Measurements from ENCODE around the gene TTLL10. TPM values are rescaled to one million over a fixed set of nuclear protein-coding genes. Genes with fewer than 3 reads are reported as not detected.
A peak's percentile ranks its signal among the peaks of the same experiment; 100 is the strongest.

The TTLL10 gene
- total and polyA plus RNA-seq, 2 of the 4 experiments (the other 2 are of a cell fraction) = not detected

DNA sequence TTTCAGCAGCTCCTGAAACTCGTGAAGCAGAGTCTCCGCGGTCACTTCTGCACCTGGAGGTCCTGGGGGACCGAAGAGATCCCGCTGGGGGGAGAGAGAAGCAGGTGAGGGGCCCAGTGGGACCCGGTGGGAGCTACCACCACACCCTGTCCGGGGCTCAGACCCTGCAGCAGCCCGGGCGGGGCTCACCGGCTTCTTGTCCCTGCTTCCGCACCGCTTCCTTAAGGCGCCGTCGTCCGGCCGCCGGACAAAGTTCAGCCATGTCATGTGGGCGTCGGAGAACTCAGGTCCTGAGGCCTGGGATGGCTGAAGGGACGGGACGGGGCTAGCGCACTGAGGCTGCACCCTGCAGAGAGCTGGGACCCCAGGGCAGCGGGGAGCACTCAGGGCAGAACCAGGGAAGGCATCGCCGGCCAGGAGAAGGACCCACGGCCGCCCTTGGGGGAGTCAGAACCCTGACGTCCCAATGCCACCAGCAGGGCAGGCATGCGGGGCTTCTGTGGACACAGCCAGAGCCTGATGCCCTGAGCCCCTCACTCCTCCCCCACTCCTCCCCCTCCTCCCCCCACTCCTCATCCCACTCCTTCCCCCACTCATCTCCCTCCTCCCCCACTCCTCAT lies 70.6 kb downstream of the TTLL10 start:
- H2AFZ ChIP-seq (replicated peaks; ENCODE audit: low read length, poor library complexity) = peak overlapping the region; percentile 32
- H3K36me3 ChIP-seq (ENCODE audit: control insufficient read depth, insufficient read depth, low read length) = peaks cover 2% of the 10 kb centered on the region; the same call in 1 of the 2 replicates
- in situ Hi-C loops (cut with MboI; ENCODE audit: low sequenced_read_pairs) (no loop called here), intact Hi-C loops (cut with micrococcal nuclease) (no loop called here), dilution Hi-C loops (cut with HindIII; ENCODE audit: low sequenced_read_pairs, unreplicated experiment) (no loop called here)
- no peak for ATAC-seq (ENCODE audit: low read depth)
- H3K9ac ChIP-seq (ENCODE audit: low read depth, low read length) = no peak overlapping the region
- 66% methylated on average over 19 of the region's 30 CpGs; no CpG with 5 or more reads in 1 of the 2 experiments for WGBS, 2 experiments (ENCODE audit: extremely low coverage in 2 of 2, insufficient read length in 1 of 2)
- H3K56ac ChIP-seq (ENCODE audit: extremely low read depth, insufficient read depth, low read length) = no peak overlapping the region
- peaks cover 8% of the 10 kb centered on the region for H3K4me1 ChIP-seq (ENCODE audit: control insufficient read depth, insufficient read depth, low read length)
- no peak overlapping the region for H4K91ac ChIP-seq (ENCODE audit: insufficient read depth, low read depth, low read length)
- no peak overlapping the region for H2BK120ac ChIP-seq (ENCODE audit: low read depth, low read length)
- TF ChIP-seq POLR2A (IDR thresholded peaks at IDR 0.05; ENCODE audit: low read depth, low read length) (no peak), MAFK (IDR thresholded peaks at IDR 0.05; ENCODE audit: low read depth, low read length) (no peak), FOS (IDR thresholded peaks at IDR 0.05; ENCODE audit: low read depth, low read length) (no peak), RFX5 (IDR thresholded peaks at IDR 0.05; ENCODE audit: low read depth, low read length) (no peak), BHLHE40 (IDR thresholded peaks at IDR 0.05; ENCODE audit: low read depth, low read length) (no peak), CHD1 (IDR thresholded peaks at IDR 0.05; ENCODE audit: low read depth, low read length) (no peak), RCOR1 (IDR thresholded peaks at IDR 0.05; ENCODE audit: insufficient replicate concordance, low read length) (no peak), SMC3 (IDR thresholded peaks at IDR 0.05; ENCODE audit: low read depth, low read length) (no peak), MAZ (IDR thresholded peaks at IDR 0.05; ENCODE audit: borderline replicate concordance, low read depth, low read length) (no peak), NFE2L2 (IDR thresholded peaks at IDR 0.05; ENCODE audit: low read depth, low read length) (no peak), CEBPB (IDR thresholded peaks at IDR 0.05; ENCODE audit: low read depth, low read length) (no peak), RAD21 (IDR thresholded peaks at IDR 0.05; ENCODE audit: low read length) (no peak), MXI1 (IDR thresholded peaks at IDR 0.05; ENCODE audit: borderline replicate concordance, low read depth, low read length) (no peak)
- TF ChIP-seq, protein P1, sequence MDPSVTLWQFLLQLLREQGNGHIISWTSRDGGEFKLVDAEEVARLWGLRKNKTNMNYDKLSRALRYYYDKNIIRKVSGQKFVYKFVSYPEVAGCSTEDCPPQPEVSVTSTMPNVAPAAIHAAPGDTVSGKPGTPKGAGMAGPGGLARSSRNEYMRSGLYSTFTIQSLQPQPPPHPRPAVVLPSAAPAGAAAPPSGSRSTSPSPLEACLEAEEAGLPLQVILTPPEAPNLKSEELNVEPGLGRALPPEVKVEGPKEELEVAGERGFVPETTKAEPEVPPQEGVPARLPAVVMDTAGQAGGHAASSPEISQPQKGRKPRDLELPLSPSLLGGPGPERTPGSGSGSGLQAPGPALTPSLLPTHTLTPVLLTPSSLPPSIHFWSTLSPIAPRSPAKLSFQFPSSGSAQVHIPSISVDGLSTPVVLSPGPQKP (IDR thresholded peaks at IDR 0.05; ENCODE audit: borderline replicate concordance, low read depth, low read length) = no peak
- TF ChIP-seq, protein P2, sequence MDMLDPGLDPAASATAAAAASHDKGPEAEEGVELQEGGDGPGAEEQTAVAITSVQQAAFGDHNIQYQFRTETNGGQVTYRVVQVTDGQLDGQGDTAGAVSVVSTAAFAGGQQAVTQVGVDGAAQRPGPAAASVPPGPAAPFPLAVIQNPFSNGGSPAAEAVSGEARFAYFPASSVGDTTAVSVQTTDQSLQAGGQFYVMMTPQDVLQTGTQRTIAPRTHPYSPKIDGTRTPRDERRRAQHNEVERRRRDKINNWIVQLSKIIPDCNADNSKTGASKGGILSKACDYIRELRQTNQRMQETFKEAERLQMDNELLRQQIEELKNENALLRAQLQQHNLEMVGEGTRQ (IDR thresholded peaks at IDR 0.05; ENCODE audit: low read depth, low read length) = no peak
- TF ChIP-seq, protein P3, sequence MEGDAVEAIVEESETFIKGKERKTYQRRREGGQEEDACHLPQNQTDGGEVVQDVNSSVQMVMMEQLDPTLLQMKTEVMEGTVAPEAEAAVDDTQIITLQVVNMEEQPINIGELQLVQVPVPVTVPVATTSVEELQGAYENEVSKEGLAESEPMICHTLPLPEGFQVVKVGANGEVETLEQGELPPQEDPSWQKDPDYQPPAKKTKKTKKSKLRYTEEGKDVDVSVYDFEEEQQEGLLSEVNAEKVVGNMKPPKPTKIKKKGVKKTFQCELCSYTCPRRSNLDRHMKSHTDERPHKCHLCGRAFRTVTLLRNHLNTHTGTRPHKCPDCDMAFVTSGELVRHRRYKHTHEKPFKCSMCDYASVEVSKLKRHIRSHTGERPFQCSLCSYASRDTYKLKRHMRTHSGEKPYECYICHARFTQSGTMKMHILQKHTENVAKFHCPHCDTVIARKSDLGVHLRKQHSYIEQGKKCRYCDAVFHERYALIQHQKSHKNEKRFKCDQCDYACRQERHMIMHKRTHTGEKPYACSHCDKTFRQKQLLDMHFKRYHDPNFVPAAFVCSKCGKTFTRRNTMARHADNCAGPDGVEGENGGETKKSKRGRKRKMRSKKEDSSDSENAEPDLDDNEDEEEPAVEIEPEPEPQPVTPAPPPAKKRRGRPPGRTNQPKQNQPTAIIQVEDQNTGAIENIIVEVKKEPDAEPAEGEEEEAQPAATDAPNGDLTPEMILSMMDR (conservative IDR thresholded peaks at IDR 0.05; ENCODE audit: low read depth, low read length) = no peak
- no TSS peak for BruUV-seq (replicated peaks)
- no peaks in the 10 kb centered on the region for H4K20me1 ChIP-seq (ENCODE audit: insufficient read depth, low read length)
- H3K27me3 ChIP-seq (ENCODE audit: control insufficient read depth, insufficient read depth, low read length) = no peaks in the 10 kb centered on the region
- H4K5ac ChIP-seq (ENCODE audit: low read depth, low read length) = no peak overlapping the region
- H3K4ac ChIP-seq (ENCODE audit: low read depth, low read length) = no peak overlapping the region
- H2BK15ac ChIP-seq (ENCODE audit: low read depth, low read length) = no peak overlapping the region
- CTCF ChIA-PET = no interaction called here
- no peak overlapping the region for H3K18ac ChIP-seq (ENCODE audit: low read depth, low read length)
- no peak overlapping the region for H3K27ac ChIP-seq (ENCODE audit: insufficient read depth, low read length)
- no peak for DNase-seq
- no peak overlapping the region for H4K8ac ChIP-seq (ENCODE audit: low read depth in 2 of 2, low read length in 2 of 2)
- no peak overlapping the region for H3K4me2 ChIP-seq (ENCODE audit: low read depth, low read length)
- no peak overlapping the region for H3K23ac ChIP-seq (ENCODE audit: low read depth, low read length)
- POLR2A ChIA-PET (ENCODE audit: unreplicated experiment) = no interaction called here
- no peaks in the 10 kb centered on the region for H3K79me1 ChIP-seq (ENCODE audit: low read depth in 1 of 2, low read length in 2 of 2)
- no peak overlapping the region for H3K14ac ChIP-seq (replicated peaks; ENCODE audit: low read depth, low read length)
- H3K9me3 ChIP-seq (ENCODE audit: control insufficient read depth, insufficient read depth, low read length) = no peaks in the 10 kb centered on the region
- no peak overlapping the region; the same call in 1 of the 2 replicates for H2AK5ac ChIP-seq (ENCODE audit: low read depth, low read length)
- no peak overlapping the region for H2BK5ac ChIP-seq (ENCODE audit: low read depth, low read length, poor library complexity, severe bottlenecking)
- H3K4me3 ChIP-seq (ENCODE audit: insufficient read depth, low read depth, low read length) = no peak overlapping the region
- H2AK9ac ChIP-seq (replicated peaks; ENCODE audit: low read depth, low read length, poor library complexity) = peak overlapping the region; percentile 50
- H2BK20ac ChIP-seq (ENCODE audit: low read depth, low read length) = no peak overlapping the region
- no peaks in the 10 kb centered on the region for H3K9me1 ChIP-seq (ENCODE audit: insufficient read depth, low read length)
